ENCODE data around the gene CLCF1. TPM values are rescaled to one million over a fixed set of nuclear protein-coding genes. Genes with fewer than 3 reads are reported as not detected.
A peak's percentile ranks its signal among the peaks of the same experiment; 100 is the strongest.

The CLCF1 gene
- total RNA-seq = 4.0 TPM
- long read RNA-seq, partial matches to known transcripts = 1 of 10 reads
- long read RNA-seq, other reads (novel, unspliced or antisense) = 8 of 10 reads

- intact Hi-C loops (cut with DNase I) = no loop called here
- peak; percentile 89 for DNase-seq (ENCODE audit: low spot score)
Measured at GRCh38 chr11:67372993-67373647, at the start of gene CLCF1. Gene CLCF1 (minus strand): TSS chr11:67373598. CDS start chr11:67373539, 59 bp downstream.

- no peak for DNase-seq (ENCODE audit: low spot score)
- intact Hi-C loops (cut with DNase I) = no loop called here
Measured at GRCh38 chr11:67422891-67423290, 49.5 kb upstream of the CLCF1 start.

DNA sequence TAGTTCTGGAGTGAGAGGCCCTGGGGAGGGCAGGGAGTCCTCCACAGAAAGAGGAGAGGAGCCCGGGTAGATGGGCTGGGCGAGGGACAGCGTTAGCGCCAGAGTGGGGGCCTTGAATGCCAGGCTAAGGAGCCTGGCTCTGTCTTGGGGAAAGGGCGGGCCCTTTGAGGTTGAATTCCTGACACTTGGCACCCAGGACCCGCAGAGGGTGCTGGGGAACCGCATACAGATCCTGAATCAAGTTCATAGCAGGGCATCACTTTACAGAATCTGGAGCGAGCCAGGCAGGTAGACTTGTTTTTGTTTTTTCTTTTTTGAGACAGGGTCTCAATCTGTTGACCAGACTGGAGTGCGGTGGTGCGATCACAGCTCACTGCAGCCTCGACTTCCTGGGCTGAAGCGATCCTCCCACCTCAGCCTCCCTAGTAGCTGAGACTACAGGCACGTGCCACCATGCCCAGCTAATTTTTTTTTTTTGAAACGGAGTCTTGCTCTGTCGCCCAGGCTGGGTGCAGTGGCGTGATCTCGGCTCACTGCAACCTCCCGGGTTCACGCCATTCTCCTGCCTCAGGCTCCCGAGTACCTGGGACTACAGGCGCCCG is 48.1 kb upstream of the CLCF1 start:
- intact Hi-C loops (cut with DNase I) = no loop called here
- no peak for DNase-seq (ENCODE audit: low spot score)

DNA sequence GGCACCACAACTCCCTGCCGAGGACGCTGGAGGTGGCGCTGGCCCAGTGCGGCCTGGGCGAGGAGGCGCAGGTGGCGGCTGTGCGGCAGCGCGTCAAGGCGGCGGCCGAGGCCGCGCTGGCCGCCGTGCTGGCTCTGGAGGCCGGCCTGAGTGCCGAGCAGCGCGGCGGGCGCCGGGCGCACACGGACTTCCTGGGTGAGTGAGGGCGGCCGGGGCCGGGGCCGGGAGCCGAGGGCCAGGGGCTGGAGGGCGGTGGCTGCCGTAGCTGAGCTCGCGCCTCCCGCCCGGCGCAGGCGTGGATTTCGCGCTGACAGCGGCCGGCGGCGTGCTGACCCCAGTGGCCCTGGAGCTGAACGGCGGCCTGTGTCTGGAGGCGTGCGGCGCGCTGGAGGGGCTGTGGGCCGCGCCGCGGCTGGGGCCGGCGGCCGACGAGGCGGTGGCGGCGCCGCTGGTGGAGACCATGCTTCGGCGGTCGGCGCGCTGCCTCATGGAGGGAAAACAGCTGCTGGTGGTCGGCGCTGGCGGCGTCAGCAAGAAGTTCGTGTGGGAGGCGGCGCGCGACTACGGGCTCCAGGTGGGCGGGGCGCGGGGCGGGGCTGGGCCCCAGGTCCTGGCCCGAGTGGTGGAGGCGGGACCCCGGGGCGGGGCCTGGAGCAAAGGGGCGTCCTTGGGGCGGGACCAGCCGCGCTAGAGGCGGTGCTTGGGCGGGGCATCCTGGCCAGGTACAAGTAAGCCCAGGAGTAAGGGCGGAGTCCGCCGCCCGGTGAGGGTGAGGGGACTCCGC is 47.4 kb upstream of the CLCF1 start:
- DNase-seq (ENCODE audit: low spot score) = peak; percentile 99
- intact Hi-C loops (cut with DNase I) = no loop called here

- intact Hi-C loops (cut with DNase I) = no loop called here
- no peak for DNase-seq (ENCODE audit: low spot score)
Measured at GRCh38 chr11:67420147-67420645, 46.8 kb upstream of the CLCF1 start.

- intact Hi-C loops (cut with DNase I) = no loop called here
- DNase-seq (ENCODE audit: low spot score) = no peak
Measured at GRCh38 chr11:67419325-67420049, 46.1 kb upstream of the CLCF1 start.

DNA sequence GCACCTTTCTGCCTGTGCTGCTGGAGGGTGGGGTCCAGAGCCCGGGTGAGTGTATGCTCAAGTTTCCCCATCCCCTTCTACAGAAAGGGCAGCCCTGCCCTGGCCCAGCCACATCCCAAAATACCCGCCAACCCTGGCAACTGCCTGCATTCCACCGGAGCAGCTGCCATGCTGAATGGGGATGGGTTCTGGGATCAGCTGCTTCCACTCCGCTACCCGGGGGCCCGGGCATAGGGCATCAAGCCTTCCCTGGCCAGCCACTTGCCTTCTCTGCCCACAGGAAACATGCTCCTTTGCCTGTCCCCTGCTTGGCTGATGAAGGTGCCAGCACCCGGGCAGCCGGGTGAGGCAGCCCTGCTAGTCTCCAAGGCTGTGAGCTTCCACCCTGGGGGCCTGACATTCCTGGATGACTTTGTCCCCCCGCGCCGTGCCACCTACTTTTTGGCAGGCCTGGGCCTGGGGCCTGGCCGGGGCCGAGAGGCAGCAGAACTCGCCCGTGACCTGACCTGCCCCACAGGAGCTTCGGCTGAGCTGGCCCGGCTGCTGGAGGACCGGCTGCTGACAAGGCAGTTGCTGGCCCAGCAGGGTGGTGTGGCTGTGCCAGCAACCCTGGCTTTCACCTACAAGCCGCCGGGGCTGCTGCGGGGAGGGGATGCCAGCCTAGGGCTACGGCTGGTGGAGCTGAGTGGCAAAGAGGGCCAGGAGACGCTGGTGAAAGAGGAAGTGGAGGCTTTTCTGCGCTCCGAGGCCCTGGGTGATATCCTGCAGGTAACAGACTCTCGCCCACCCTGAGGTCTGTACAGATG is 45.3 kb upstream of the CLCF1 start:
- intact Hi-C loops (cut with DNase I) = no loop called here
- DNase-seq (ENCODE audit: low spot score) = peak; percentile 85

GRCh38 chr11:67417425-67417824 is 44.0 kb upstream of the CLCF1 start:
- intact Hi-C loops (cut with DNase I) = no loop called here
- no peak for DNase-seq (ENCODE audit: low spot score)

DNA sequence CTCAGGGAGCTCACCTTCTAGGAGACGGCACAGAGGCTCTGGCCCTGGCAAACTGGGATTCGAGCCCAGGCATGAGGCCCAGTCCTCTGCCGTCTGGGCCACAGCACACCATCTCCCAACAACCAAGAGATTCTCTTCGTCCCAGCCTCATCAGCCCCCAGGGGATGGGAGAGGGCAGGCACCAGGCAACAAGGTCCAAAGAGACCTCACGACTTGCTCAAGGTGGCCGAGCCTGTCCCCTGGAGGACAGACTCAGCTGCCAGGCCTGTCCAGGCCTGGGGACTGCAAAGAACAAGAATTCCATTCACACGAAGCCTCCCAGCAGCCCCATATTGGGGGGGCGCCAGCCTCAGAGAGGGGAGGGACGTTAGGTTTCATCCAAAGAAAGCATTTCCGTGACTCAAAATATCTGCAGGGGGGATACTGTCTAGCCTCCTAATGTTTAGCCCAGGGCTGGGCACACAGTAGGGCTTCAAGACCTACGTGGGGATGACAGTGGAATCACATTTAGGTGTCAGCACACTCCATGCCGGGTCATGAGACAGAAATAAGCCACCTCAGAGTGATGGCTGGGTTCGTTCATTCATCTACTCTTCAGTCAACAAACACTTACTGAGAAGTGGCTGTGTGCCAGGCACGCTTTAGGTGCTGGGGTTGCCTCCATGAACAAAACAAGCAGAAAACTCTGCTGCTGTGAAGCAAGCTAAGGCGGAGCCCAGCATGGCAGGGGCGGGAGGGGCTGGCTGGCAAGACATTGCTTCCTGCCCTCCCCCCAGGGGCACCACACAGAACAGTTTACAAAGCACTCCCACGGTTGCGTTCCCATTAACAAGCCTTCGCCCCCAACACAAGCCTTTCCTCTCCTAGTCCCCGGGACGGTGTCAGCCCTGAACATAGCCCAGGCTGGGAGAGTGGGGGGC is 43.3 kb upstream of the CLCF1 start:
- intact Hi-C loops (cut with DNase I) = no loop called here
- DNase-seq (ENCODE audit: low spot score) = no peak

GRCh38 chr11:67415501-67416304 is 42.3 kb upstream of the CLCF1 start, which contains the start of gene CARNS1:
Gene CARNS1 (plus strand): TSS chr11:67415678. CDS start chr11:67416200, 522 bp downstream.
- DNase-seq (ENCODE audit: low spot score) = no peak
- intact Hi-C loops (cut with DNase I) = no loop called here

DNA sequence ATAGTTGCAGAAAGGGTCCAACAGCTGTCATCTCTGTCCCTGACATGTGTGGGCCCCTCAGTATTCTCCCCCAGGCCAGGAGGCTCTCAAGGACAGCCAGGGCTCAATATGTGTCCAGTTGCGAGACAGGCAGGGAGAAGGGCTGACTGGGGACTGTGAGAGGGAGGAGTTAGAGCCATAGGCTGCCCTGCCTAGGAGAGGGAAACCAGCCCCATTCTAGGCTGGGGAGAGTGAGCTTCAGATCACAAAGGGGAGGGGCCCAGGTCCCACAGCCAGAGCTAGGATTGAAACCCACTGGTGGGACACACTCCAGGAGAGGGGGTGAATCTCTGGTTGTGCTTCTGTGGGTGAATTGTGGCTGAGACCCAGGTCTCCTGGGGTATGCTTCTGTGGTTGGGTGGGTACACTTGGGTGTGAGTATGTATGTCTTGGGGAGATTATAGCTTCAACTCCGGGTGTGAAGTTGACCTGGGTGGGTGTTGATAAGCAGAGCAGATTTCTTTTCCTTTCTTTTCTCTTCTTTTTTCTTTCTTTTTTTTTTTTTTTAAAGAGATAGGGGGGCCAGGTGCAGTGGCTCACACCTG is 40.0 kb upstream of the CLCF1 start:
- intact Hi-C loops (cut with DNase I) = no loop called here
- DNase-seq (ENCODE audit: low spot score) = no peak

- intact Hi-C loops (cut with DNase I) = no loop called here
- DNase-seq (ENCODE audit: low spot score) = no peak
Measured at GRCh38 chr11:67412495-67413179, 39.2 kb upstream of the CLCF1 start.

- DNase-seq (ENCODE audit: low spot score) = no peak
- intact Hi-C loops (cut with DNase I) = no loop called here
Measured at GRCh38 chr11:67411785-67412152, 38.4 kb upstream of the CLCF1 start.

DNA sequence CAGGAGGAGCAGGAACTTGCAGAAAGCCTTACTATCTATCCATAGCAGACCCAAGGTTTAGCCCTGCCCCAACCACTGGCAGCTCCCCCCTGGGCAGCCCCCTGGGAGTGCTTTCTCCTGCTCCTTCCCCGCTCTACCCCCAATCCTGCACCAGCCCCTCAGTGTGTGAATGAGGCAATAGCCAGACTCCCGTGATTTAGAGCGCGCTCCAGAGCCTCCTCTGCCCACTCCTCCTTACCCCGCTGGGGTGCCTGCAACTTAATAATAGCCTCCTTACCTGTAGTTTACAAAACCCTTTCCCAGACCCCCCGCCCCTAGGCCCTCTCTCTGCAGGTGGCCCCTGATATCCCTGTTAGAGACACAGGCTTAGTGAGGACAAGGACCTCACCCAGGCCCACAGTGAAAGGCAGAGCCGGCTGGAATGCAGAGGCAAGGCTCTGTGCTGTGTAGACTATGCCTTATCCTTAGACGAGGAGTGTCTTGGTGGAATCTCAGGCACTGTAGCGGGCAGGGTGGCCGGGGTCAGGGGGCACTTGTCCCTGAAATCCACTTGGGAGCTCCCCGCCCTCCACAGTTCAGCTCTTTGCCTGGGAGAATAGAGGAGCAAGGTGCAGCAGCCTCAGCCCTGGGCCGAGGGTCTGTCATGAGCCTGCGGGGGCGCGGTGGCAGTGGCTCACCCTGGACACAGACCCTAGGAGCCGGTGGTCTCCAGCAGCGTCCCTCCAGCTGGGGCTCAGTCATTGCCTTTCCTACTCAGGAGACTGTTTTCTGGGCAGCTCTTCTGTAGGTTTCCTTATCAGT is 37.8 kb upstream of the CLCF1 start:
- intact Hi-C loops (cut with DNase I) = no loop called here
- no peak for DNase-seq (ENCODE audit: low spot score)

DNA sequence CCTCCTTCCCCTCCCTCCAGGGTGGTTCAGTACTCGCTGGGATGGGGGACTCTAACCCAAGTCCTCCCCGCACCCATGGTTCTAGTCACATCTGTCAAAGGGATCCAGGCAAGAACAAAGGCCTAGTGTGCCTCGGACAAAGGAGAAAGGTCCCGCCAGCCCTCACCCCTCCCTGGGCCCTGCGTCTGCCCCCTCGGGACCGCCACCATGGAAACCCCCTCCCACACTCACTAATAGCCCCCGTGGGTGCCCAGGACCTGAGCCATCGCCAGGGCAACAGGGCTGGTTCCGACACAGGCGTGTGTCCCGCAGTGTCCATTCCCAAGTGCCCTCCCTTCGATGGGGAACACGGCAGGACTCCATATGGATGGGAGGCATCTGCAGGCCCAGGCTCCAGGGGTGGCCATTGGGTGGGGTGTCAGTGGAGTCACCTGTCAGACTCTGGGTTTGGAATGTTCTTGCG is 37.0 kb upstream of the CLCF1 start:
- intact Hi-C loops (cut with DNase I) = no loop called here
- no peak for DNase-seq (ENCODE audit: low spot score)

Data from cardiac septum (tissue), 1 donor.